Upper lobe of left lung (tissue), 6 donors: ENCODE results near the gene KANSL1. TPM values are rescaled to one million over a fixed set of nuclear protein-coding genes. Genes with fewer than 3 reads are reported as not detected.
A peak's percentile ranks its signal among the peaks of the same experiment; 100 is the strongest.

ENCODE experiments used
- ATAC-seq, 2 donors: fragments of 200-7000 bp; cut with Tn5 transposase; one replicate each; pipeline ENCODE4 v1.9.1; 2022; ENCODE audit warnings: mild to moderate bottlenecking in 2 of 2, moderate library complexity in 2 of 2; ENCODE audit not compliant: low FRiP score in 2 of 2
- DNase-seq, 2 donors: peaks; one replicate each; pipeline ENCODE4 v3.0.0-alpha.2; 2019 to 2020
- H3K27ac ChIP-seq, 4 donors: fragments of 200-600 bp; sonication (generic); one replicate each; pipeline ENCODE4 v1.5.1; 2016 to 2019
- H3K27me3 ChIP-seq, 4 donors: fragments of 200-600 bp; sonication (generic); one replicate each; pipeline ENCODE4 v1.5.1; 2017 to 2019
- H3K36me3 ChIP-seq, 4 donors: fragments of 200-600 bp; sonication (generic); one replicate each; pipeline ENCODE4 v1.5.1; 2016 to 2019
- H3K4me1 ChIP-seq, 4 donors: fragments of 200-600 bp; sonication (generic); one replicate each; pipeline ENCODE4 v1.5.1; 2018 to 2019
- H3K4me3 ChIP-seq, 4 donors: fragments of 200-600 bp; sonication (generic); one replicate each; pipeline ENCODE4 v1.5.1; 2017 to 2019; ENCODE audit warnings: mild to moderate bottlenecking in 2 of 4, moderate library complexity in 1 of 4
- H3K9me3 ChIP-seq, 4 donors: fragments of 200-600 bp; sonication (generic); one replicate each; pipeline ENCODE4 v1.5.1; 2018 to 2019
- CTCF ChIP-seq, 6 experiments: fragments of 450-650 bp in 4 of 6; fragments of 200-600 bp in 2 of 6; sonication (generic) in 2 of 6; IDR thresholded peaks; one replicate each; pipeline ENCODE4 v1.5.1; 2016 to 2019; ENCODE audit warnings: antibody characterized with exemption in 6 of 6
- EP300 ChIP-seq, 4 donors: sonication (generic); formaldehyde crosslinking; IDR thresholded peaks; one replicate each; pipeline ENCODE4 v1.5.1; 2017; ENCODE audit warnings: antibody characterized with exemption in 4 of 4, control low read depth in 2 of 4
- POLR2A ChIP-seq, 4 donors: fragments of 450-650 bp; IDR thresholded peaks; one replicate each; pipeline ENCODE4 v1.5.1; 2016 to 2017; ENCODE audit warnings: antibody characterized with exemption in 4 of 4, mild to moderate bottlenecking in 2 of 4
- POLR2AphosphoS5 ChIP-seq, 2 donors: sonication (generic); formaldehyde crosslinking; IDR thresholded peaks; one replicate each; pipeline ENCODE4 v1.5.1; 2017; ENCODE audit warnings: antibody characterized with exemption in 2 of 2
- WGBS, 2 donors: methylation state at CpG; one replicate each; pipeline ENCODE4 v1.1.5; 2017 to 2018; 5-methylcytosine and 5-hydroxymethylcytosine counted together
- total RNA-seq, 6 donors: library from RNA; depleted of rRNA in 4 of 6; stranded (reverse); fragments of >200 nt in 4 of 6; gene quantifications; one replicate each; pipeline versions ENCODE4 v1.1.0 to v1.2.1, GENCODE V29; 2016 to 2021
- donor health status: DM: no; HTN: no; CAD: no; lungs with moderate emphysema.
- donor health status: DM: no; HTN: yes; CAD: no; lungs with severe emphysema.

The KANSL1 gene
- total RNA-seq, 6 donors from 2014 or later, result 60.5 to 294 (median 108) TPM

DNA sequence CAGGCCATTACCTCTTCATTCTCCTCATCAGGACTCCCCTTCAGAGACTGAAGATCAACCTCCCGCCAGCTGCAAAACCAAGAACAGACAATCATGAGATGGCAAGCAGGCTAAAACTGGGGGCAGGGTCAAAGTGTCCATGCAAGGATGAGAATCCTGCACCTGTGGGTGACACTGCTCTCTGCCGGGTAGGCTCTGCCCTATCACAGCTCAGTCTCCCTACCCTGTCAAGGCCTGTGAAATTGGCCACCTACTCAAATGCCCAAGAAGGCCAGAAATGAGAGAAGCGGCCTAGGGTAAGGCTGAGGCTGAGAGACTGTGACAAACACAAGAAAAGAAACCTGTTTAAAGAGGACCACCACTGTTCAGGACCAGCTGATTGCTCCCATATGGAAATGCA, 159.8 kb downstream of the KANSL1 start:
- Histone ChIP-seq H3K4me3 (no peak overlapping the region), H3K27ac (no peak overlapping the region), H3K4me1 (peaks cover 0 to 6% (median 5%) of the 10 kb centered on the region in 4 donors), H3K27me3 (no peaks in the 10 kb centered on the region), H3K9me3 (no peaks in the 10 kb centered on the region), H3K36me3 (peaks cover 50 to 96% (median 75%) of the 10 kb centered on the region in 4 donors)
- no peak for DNase-seq
- 91 to 92% methylated on average over 3 of the region's 3 CpGs for WGBS, 2 donors
- TF ChIP-seq POLR2A (IDR thresholded peaks at IDR 0.05) (no peak), CTCF (IDR thresholded peaks at IDR 0.05) (no peak)
- ATAC-seq, result no peak

DNA sequence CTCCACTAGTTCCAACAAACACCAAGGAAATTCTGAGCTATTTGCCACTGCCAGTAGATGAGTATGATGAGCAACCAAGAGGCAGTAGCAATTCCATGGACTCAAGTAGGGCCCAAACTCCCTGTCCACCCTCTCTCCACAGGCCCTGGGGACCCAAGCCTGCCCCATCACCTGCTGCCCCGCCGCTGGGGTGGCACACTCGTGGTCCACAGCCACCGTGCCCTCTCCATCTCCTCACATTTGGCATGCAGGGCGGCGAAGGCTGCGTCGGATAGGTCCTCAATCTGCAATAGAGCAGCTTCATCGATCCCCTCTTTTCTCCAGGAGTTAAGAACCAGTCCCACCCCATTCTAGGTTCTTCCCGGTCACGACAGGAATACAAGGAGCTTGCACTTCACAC, 160.3 kb downstream of the KANSL1 start:
- H3K36me3 ChIP-seq, result peaks cover 45 to 96% (median 72%) of the 10 kb centered on the region in 4 donors

GRCh38 chr17:46031920-46032319, 161.3 kb downstream of the KANSL1 start:
- DNase-seq, result no peak
- Histone ChIP-seq H3K4me1 (peaks cover 0 to 10% (median 5%) of the 10 kb centered on the region in 4 donors), H3K9me3 (no peaks in the 10 kb centered on the region), H3K4me3 (no peak overlapping the region), H3K27ac (no peak overlapping the region), H3K36me3 (peaks cover 42 to 91% (median 65%) of the 10 kb centered on the region in 4 donors), H3K27me3 (no peaks in the 10 kb centered on the region)
- ATAC-seq, result no peak
- TF ChIP-seq POLR2A (IDR thresholded peaks at IDR 0.05), result no peak
- TF ChIP-seq POLR2AphosphoS5 (IDR thresholded peaks at IDR 0.05), result no peak
- no peak for TF ChIP-seq EP300 (IDR thresholded peaks at IDR 0.05)
- TF ChIP-seq CTCF (IDR thresholded peaks at IDR 0.05), result no peak
- WGBS, 2 donors, result 85 to 97% methylated on average over 8 of the region's 8 CpGs

More for the DNA sequence above, 160.3 kb downstream of the KANSL1 start:
- Histone ChIP-seq H3K9me3 (no peaks in the 10 kb centered on the region), H3K4me3 (no peak overlapping the region), H3K4me1 (peaks cover 0 to 10% (median 5%) of the 10 kb centered on the region in 4 donors), H3K27me3 (no peaks in the 10 kb centered on the region), H3K27ac (no peak overlapping the region)
- 90 to 96% methylated on average over 11 of the region's 11 CpGs for WGBS, 2 donors
- DNase-seq (no peak), ATAC-seq (no peak)
- TF ChIP-seq CTCF (IDR thresholded peaks at IDR 0.05) (no peak), EP300 (IDR thresholded peaks at IDR 0.05) (no peak), POLR2AphosphoS5 (IDR thresholded peaks at IDR 0.05) (no peak), POLR2A (IDR thresholded peaks at IDR 0.05) (no peak)

GRCh38 chr17:46031440-46031839, 161.8 kb downstream of the KANSL1 start:
- Histone ChIP-seq H3K27me3 (no peaks in the 10 kb centered on the region), H3K4me1 (peaks cover 0 to 10% (median 6%) of the 10 kb centered on the region in 4 donors), H3K9me3 (no peaks in the 10 kb centered on the region), H3K36me3 (peaks cover 37 to 89% (median 63%) of the 10 kb centered on the region in 4 donors), H3K27ac (no peak overlapping the region), H3K4me3 (no peak overlapping the region)
- no peak for TF ChIP-seq POLR2A (IDR thresholded peaks at IDR 0.05)
- TF ChIP-seq CTCF (IDR thresholded peaks at IDR 0.05), result no peak
- TF ChIP-seq EP300 (IDR thresholded peaks at IDR 0.05), result no peak
- TF ChIP-seq POLR2AphosphoS5 (IDR thresholded peaks at IDR 0.05), result no peak
- ATAC-seq, result no peak
- WGBS, 2 donors, result 92 to 96% methylated on average over 12 to 15 of the region's 16 CpGs
- peak in 1 of 2 donors; percentile 77 for DNase-seq

DNA sequence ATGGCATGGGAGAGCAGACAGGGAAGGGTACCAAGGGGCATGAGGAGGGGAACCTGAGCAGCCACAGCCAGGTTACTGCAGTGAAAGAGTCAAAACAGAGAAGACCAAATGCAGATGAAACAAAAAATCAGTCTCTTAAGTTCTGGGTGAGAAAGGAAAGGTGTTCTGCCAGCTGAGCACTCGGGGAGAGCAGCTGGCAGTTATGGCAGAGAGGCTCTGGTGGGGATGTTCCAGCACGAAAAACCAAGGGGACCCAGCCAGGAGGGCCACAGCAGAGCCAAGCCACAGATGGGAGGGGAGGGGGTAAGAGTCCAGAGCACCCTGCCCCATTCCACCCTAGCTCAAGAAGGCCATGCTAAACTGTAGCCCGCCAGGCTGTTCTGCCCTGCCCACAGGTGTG, 162.5 kb downstream of the KANSL1 start:
- ATAC-seq (no peak), DNase-seq (no peak)
- H3K4me3 ChIP-seq, result no peak overlapping the region
- TF ChIP-seq POLR2A (IDR thresholded peaks at IDR 0.05), result no peak
- no peak for TF ChIP-seq CTCF (IDR thresholded peaks at IDR 0.05)
- no peak for TF ChIP-seq EP300 (IDR thresholded peaks at IDR 0.05)
- no peak for TF ChIP-seq POLR2AphosphoS5 (IDR thresholded peaks at IDR 0.05)
- 82 to 92% methylated on average over 3 of the region's 3 CpGs for WGBS, 2 donors
- H3K36me3 ChIP-seq, result peaks cover 37 to 87% (median 58%) of the 10 kb centered on the region in 4 donors
- no peak overlapping the region for H3K27ac ChIP-seq
- no peaks in the 10 kb centered on the region for H3K9me3 ChIP-seq
- no peaks in the 10 kb centered on the region for H3K27me3 ChIP-seq
- peaks cover 0 to 12% (median 8%) of the 10 kb centered on the region in 4 donors for H3K4me1 ChIP-seq
